SH-SY5Y (cell line): ENCODE results near the gene FGF16.

Experiments used
- GATA2 ChIP-seq: IDR thresholded peaks from 2 replicates; pipeline ENCODE4 v1.6.1; 2011; ENCODE audit warnings: mild to moderate bottlenecking, low read depth, low read length
- GATA3 ChIP-seq: IDR thresholded peaks from 2 replicates; pipeline ENCODE4 v1.6.1; 2011; ENCODE audit warnings: low read depth, mild to moderate bottlenecking, low read length, moderate library complexity

DNA sequence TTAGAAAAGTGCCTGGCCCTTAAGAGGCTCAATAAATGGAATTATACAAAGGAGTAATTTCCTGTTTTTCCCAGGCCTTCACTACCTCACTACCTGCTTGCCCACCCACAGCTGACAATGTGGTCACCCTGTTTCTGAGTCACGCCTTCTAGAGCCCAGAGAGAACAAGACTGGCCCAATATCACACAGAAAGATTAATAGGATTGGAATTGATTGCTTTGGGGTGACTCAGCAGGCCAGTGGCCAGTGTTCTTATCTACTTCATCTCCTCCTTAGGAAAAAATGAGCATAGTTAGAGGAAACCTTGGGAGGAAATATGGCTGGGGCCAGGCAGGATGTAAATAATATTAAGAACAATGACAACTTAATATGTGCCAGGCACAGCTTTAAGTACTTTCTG lies 4.5 kb upstream of the FGF16 start:
- TF ChIP-seq GATA2 (no peak), GATA3 (no peak)
